Measurements from ENCODE around the gene SPACDR. TPM values are rescaled to one million over a fixed set of nuclear protein-coding genes. Genes with fewer than 3 reads are reported as not detected.

The SPACDR gene
- total and polyA plus RNA-seq, 2 donors (not counting 1 experiment from before 2014, with no cell fraction given): 2.1 to 3.7 TPM

GRCh38 chr7:100467638-100468373 lies 3.7 kb upstream of the SPACDR start:
- peaks cover 25% of the 10 kb centered on the region for H3K79me2 ChIP-seq (ENCODE audit: control insufficient read depth, insufficient read depth, low read length)
- H4K20me1 ChIP-seq (ENCODE audit: control insufficient read depth, insufficient read depth, low read length, poor library complexity, severe bottlenecking): peaks cover 45% of the 10 kb centered on the region
- 91% methylated on average over 13 of the region's 22 CpGs for WGBS (ENCODE audit: insufficient coverage)
- H3K4me1 ChIP-seq (ENCODE audit: control insufficient read depth in 2 of 2, insufficient read depth in 2 of 2, low read length in 2 of 2): peaks cover 4 to 7% of the 10 kb centered on the region in 2 donors
- ChIA-PET CTCF (interaction anchor here (1.0 to 4.3 kb wide), 7 partner anchors 14 to 385 kb away, joined by 3 to 80 read pairs (median 6); partner anchors contain the start of genes NYAP1, SLC12A9 and TSC22D4), POLR2A (interaction anchor here (0.6 kb wide), 1 partner anchor 65 kb away, joined by 3 read pairs; no protein-coding TSS in a partner anchor)
- peaks cover 9% of the 10 kb centered on the region for H3K4me1 Mint-ChIP-seq
- no peak overlapping the region for H3K4me3 ChIP-seq (ENCODE audit: control extremely low read depth in 1 of 5, extremely low read depth in 1 of 5, insufficient read depth in 1 of 5, low read depth in 2 of 5, low read length in 4 of 5)
- H3K27me3 ChIP-seq (replicated peaks in 1 of 4; ENCODE audit: control extremely low read depth in 1 of 4, control insufficient read depth in 3 of 4, insufficient read depth in 4 of 4, low read length in 3 of 4): no peaks in the 10 kb centered on the region
- H3K27ac ChIP-seq (ENCODE audit: low read length in 2 of 2): no peak overlapping the region
- H3K4me3 Mint-ChIP-seq: no peak overlapping the region
- H3K27me3 Mint-ChIP-seq: no peaks in the 10 kb centered on the region
- intact Hi-C loops (cut with micrococcal nuclease): no loop called here
- no peak for DNase-seq
- H3K36me3 ChIP-seq (replicated peaks in 1 of 2; ENCODE audit: control extremely low read depth in 1 of 2, control insufficient read depth in 1 of 2, extremely low read depth in 1 of 2, insufficient read depth in 2 of 2, low read length in 1 of 2): peaks cover 3 to 41% of the 10 kb centered on the region in 2 experiments
- H2AFZ ChIP-seq (ENCODE audit: insufficient read depth, low read depth, low read length, poor library complexity, severe bottlenecking): no peak overlapping the region
- H3K9me3 Mint-ChIP-seq (ENCODE audit: insufficient read depth): no peaks in the 10 kb centered on the region
- H3K27ac Mint-ChIP-seq: no peak overlapping the region
- no peaks in the 10 kb centered on the region for H3K9me3 ChIP-seq (ENCODE audit: control extremely low read depth in 1 of 3, control insufficient read depth in 2 of 3, insufficient read depth in 1 of 3, low read length in 2 of 3)
- TF ChIP-seq EZH2 (IDR thresholded peaks at IDR 0.05; ENCODE audit: borderline replicate concordance, insufficient read depth, low read depth, low read length, poor library complexity, severe bottlenecking) (no peak), CTCF (IDR thresholded peaks at IDR 0.05) (no peak)
- no peak overlapping the region for H3K9ac ChIP-seq (ENCODE audit: low read length)
- no peak for ATAC-seq (ENCODE audit: low read depth)
- no peak overlapping the region for H3K4me2 ChIP-seq (replicated peaks; ENCODE audit: low read depth, low read length, poor library complexity, severe bottlenecking)
